Fibroblast of lung (primary cell): Measurements from ENCODE around the gene CD52. TPM values are rescaled to one million over a fixed set of nuclear protein-coding genes. Genes with fewer than 3 reads are reported as not detected.

Experiments
- DNase-seq, 2 donors: peaks; one replicate each; pipeline versions ENCODE4 v3.0.0 to v3.0.0-alpha.2; 2010; ENCODE audit warnings: low read depth in 2 of 2
- H2AFZ ChIP-seq: 2 replicates; pipeline ENCODE4 v1.5.1; 2012; ENCODE audit warnings: low read length, control low read depth, inconsistent platforms
- H3K27ac ChIP-seq: 2 replicates; pipeline ENCODE4 v1.5.1; 2011; ENCODE audit warnings: low read length, control low read depth; ENCODE audit not compliant: insufficient read depth
- H3K27me3 ChIP-seq: 2 replicates; pipeline ENCODE4 v1.5.1; 2011; ENCODE audit warnings: mild to moderate bottlenecking, low read length; ENCODE audit not compliant: control insufficient read depth, insufficient read depth
- H3K36me3 ChIP-seq: 2 replicates; pipeline ENCODE4 v1.5.1; 2011; ENCODE audit warnings: low read length; ENCODE audit not compliant: control insufficient read depth, insufficient read depth
- H3K4me1 ChIP-seq: 2 replicates; pipeline ENCODE4 v1.5.1; 2011; ENCODE audit warnings: low read length; ENCODE audit not compliant: control insufficient read depth, insufficient read depth; ENCODE audit errors: extremely low read depth
- H3K4me2 ChIP-seq: 2 replicates; pipeline ENCODE4 v1.5.1; 2011; ENCODE audit warnings: low read length, control low read depth; ENCODE audit not compliant: insufficient read depth; ENCODE audit errors: extremely low read depth
- H3K4me3 ChIP-seq, 4 experiments: fragments of 200-600 bp in 1 of 4; sonication (generic) in 1 of 4; replicated peaks in 1 of 4; 2 replicates each; pipeline ENCODE4 v1.5.1; 2011 to 2016; ENCODE audit warnings: low read length in 4 of 4, low read depth in 3 of 4, mild to moderate bottlenecking in 3 of 4, control low read depth in 2 of 4, inconsistent platforms in 1 of 4, mixed read lengths in 1 of 4; ENCODE audit not compliant: insufficient read depth in 1 of 4; ENCODE audit errors: control extremely low read depth in 1 of 4
- H3K79me2 ChIP-seq: 2 replicates; pipeline ENCODE4 v1.5.1; 2012; ENCODE audit warnings: mild to moderate bottlenecking, low read length, inconsistent platforms; ENCODE audit not compliant: control insufficient read depth, insufficient read depth
- H3K9ac ChIP-seq: 2 replicates; pipeline ENCODE4 v1.5.1; 2011; ENCODE audit warnings: mild to moderate bottlenecking, low read length, control low read depth; ENCODE audit not compliant: insufficient read depth
- H3K9me3 ChIP-seq: 2 replicates; pipeline ENCODE4 v1.5.1; 2012; ENCODE audit warnings: low read depth, low read length; ENCODE audit not compliant: control insufficient read depth, insufficient read depth
- H4K20me1 ChIP-seq: 2 replicates; pipeline ENCODE4 v1.5.1; 2011; ENCODE audit warnings: low read length; ENCODE audit not compliant: control insufficient read depth, insufficient read depth; ENCODE audit errors: extremely low read depth
- CTCF ChIP-seq, 2 donors: IDR thresholded peaks in 1 of 2; conservative IDR thresholded peaks in 1 of 2; 1 replicate in 1 of 2; 2 replicates in 1 of 2; pipeline ENCODE4 v1.5.1; 2011 to 2012; ENCODE audit warnings: low read length in 2 of 2, control low read depth in 1 of 2, inconsistent platforms in 1 of 2, low read depth in 1 of 2, mild to moderate bottlenecking in 1 of 2
- EZH2 ChIP-seq: IDR thresholded peaks from 2 replicates; pipeline ENCODE4 v1.5.1; 2012; ENCODE audit warnings: low read length, control low read depth, mild to moderate bottlenecking; ENCODE audit errors: missing control alignments
- polyA plus RNA-seq, 2 donors: library from polyadenylated mRNA; depleted of rRNA in 1 of 2; stranded (reverse) in 1 of 2; unstranded in 1 of 2; fragments of >200 nt; gene quantifications; 2 replicates each; pipeline ENCODE4 v1.2.1, GENCODE V29; 2011 to 2012; ENCODE audit warnings: missing spikeins in 1 of 2
- total RNA-seq: library from RNA; depleted of rRNA; stranded (reverse); fragments of >200 nt; gene quantifications from 2 replicates; pipeline ENCODE4 v1.2.1, GENCODE V29; 2014

The CD52 gene
- total and polyA plus RNA-seq, 2 donors (not counting 1 experiment from before 2014, with no cell fraction given): 0.31 TPM; not detected in 1

DNA sequence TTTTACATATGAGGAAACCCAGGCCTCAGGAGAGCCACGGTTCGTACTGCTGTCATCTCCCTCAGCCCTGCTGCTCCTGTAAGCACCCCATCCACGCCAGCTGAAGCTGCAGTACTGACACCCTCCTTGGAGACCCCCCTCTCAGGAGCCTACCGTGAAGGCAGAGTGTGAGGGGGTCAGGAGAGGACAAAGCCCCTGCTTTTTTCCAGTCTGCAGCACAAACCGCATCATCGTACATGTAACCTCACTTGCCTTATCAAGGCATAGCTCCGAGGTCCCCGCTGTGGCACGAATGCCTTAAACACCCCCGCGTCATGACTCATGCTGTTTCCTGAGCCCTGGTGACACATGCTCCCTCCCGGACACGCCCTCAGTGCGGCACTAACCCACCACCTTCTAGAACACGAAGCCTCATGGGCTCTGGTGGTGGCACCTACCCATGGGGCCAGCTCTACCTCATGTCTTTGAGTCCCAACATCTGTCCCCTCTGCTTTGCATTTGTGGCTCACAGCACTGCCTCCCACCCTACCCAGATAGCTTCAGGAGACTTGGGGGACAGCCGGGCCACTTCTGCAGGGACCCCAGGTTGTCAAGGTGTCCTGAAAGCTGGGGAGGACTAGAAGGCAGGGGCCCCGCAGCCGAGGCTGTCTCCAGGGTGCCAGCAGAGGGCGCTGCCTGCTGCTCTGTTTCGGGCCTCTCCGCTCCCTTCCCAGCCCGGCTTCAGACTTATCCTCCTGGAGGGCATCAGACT lies 33.0 kb upstream of the CD52 start:
- Histone ChIP-seq H3K27ac (peak overlapping the region; percentile 71), H2AFZ (no peak overlapping the region), H3K4me1 (peaks cover 44% of the 10 kb centered on the region), H3K79me2 (peaks cover 32% of the 10 kb centered on the region), H3K4me3 (no peak overlapping the region), H3K36me3 (peaks cover 16% of the 10 kb centered on the region), H3K27me3 (no peaks in the 10 kb centered on the region), H3K9ac (peak overlapping the region; percentile 35), H4K20me1 (no peaks in the 10 kb centered on the region), H3K9me3 (no peaks in the 10 kb centered on the region), H3K4me2 (peak overlapping the region; percentile 50)
- peak; percentile 87 to 96 for DNase-seq
- TF ChIP-seq CTCF (conservative IDR thresholded peaks at IDR 0.05 in 1 of 2, IDR thresholded peaks at IDR 0.05 in 1 of 2; ENCODE audit: low read depth in 1 of 2, low read length in 2 of 2) (peak; percentile 57 to 82), EZH2 (no peak)

DNA sequence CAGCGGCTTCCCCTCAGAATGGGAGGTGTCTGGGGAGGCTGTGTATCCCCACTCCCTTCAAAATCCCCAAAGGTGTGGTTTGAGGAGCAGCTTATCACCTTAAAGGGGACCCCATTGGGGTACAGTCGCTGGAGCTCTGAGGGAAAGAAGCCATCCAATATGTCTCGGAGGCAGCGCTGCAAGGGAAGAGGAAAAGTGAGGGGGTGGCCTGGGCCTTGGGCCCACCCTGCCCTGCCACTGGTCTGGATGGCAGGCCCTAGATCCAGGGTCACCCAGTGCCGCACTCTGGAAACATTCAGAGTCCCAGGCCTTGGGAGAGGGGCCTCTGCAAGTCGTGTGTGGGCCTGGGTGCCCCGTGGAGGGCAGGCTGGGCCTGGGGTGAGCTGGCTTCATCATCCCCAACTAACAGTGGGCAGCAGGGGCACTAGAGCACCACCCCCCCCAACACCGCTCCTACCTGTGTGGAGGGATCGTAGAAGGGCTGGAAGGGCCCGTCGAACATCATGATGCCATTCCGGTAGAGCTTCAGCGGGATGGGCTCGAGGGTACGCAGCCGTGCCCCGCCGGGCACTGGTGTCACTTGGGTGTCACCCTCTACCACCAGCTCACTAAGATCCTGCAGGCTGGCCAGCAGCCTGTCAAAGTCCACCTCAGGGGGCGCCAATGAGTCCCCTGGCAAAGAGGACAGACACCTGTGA lies 32.2 kb upstream of the CD52 start:
- Histone ChIP-seq H3K4me2 (no peak overlapping the region), H3K36me3 (peaks cover 15% of the 10 kb centered on the region), H3K9ac (no peak overlapping the region), H3K4me1 (peaks cover 44% of the 10 kb centered on the region), H3K79me2 (peaks cover 26% of the 10 kb centered on the region), H3K27me3 (no peaks in the 10 kb centered on the region), H3K4me3 (no peak overlapping the region), H4K20me1 (no peaks in the 10 kb centered on the region), H3K27ac (peak overlapping the region; percentile 71), H2AFZ (no peak overlapping the region), H3K9me3 (no peaks in the 10 kb centered on the region)
- no peak for DNase-seq
- peak; percentile 23 to 25 for TF ChIP-seq CTCF (conservative IDR thresholded peaks at IDR 0.05 in 1 of 2, IDR thresholded peaks at IDR 0.05 in 1 of 2; ENCODE audit: low read depth in 1 of 2, low read length in 2 of 2)
- no peak for TF ChIP-seq EZH2

GRCh38 chr1:26286064-26286416 lies 31.7 kb upstream of the CD52 start:
- TF ChIP-seq EZH2 (no peak), CTCF (conservative IDR thresholded peaks at IDR 0.05 in 1 of 2, IDR thresholded peaks at IDR 0.05 in 1 of 2; ENCODE audit: low read depth in 1 of 2, low read length in 2 of 2) (no peak)
- Histone ChIP-seq H2AFZ (no peak overlapping the region), H3K4me1 (peaks cover 43% of the 10 kb centered on the region), H3K79me2 (peaks cover 21% of the 10 kb centered on the region), H3K27me3 (no peaks in the 10 kb centered on the region), H3K4me2 (no peak overlapping the region), H3K9ac (no peak overlapping the region), H3K27ac (no peak overlapping the region), H3K9me3 (no peaks in the 10 kb centered on the region), H3K4me3 (no peak overlapping the region), H4K20me1 (no peaks in the 10 kb centered on the region), H3K36me3 (peaks cover 14% of the 10 kb centered on the region)
- DNase-seq: no peak
